H1 (cell line): ENCODE measurements around the gene DLX4. TPM values are rescaled to one million over a fixed set of nuclear protein-coding genes. Genes with fewer than 3 reads are reported as not detected.

Experiments
- CTCF ChIA-PET: fragments of 300-600 bp; sonication (Branson Sonifier 250); formaldehyde crosslinking; loops from one replicate; lab custom pipeline; 2021; ENCODE audit not compliant: partially characterized antibody; lab: Charles Lee
- POLR2A ChIA-PET: fragments of 300-600 bp; sonication (Branson Sonifier 250); formaldehyde crosslinking; loops from one replicate; lab custom pipeline; 2021; ENCODE audit warnings: inconsistent platforms; ENCODE audit not compliant: partially characterized antibody; lab: Charles Lee
- DNase-seq, 2 experiments: peaks; one replicate each; pipeline versions ENCODE4 v3.0.0 to v3.0.0-alpha.2; 2010 to 2022; ENCODE audit warnings: low spot score in 2 of 2, low read depth in 1 of 2, mixed read lengths in 1 of 2
- FAIRE-seq: peaks from 2 replicates; lab custom pipeline; 2011; peaks lifted over from hg19 to GRCh38; lab: Jason Lieb, UNC
- H2AFZ ChIP-seq: 2 replicates; pipeline ENCODE4 v1.8.1; 2012; ENCODE audit warnings: low read length, inconsistent platforms
- H2AK5ac ChIP-seq: 2 replicates; pipeline ENCODE4 v1.6.1; 2013; ENCODE audit warnings: low read depth, low read length
- H2BK120ac ChIP-seq: replicated peaks from 2 replicates; pipeline ENCODE3; 2013; ENCODE audit warnings: low read depth, low read length, inconsistent platforms
- H2BK12ac ChIP-seq: 2 replicates; pipeline ENCODE4 v1.6.1; 2013; ENCODE audit warnings: low read depth, low read length
- H2BK15ac ChIP-seq: 2 replicates; pipeline ENCODE4 v1.6.1; 2013; ENCODE audit warnings: low read length
- H2BK20ac ChIP-seq: 2 replicates; pipeline ENCODE4 v1.6.1; 2013; ENCODE audit warnings: low read length
- H2BK5ac ChIP-seq: 2 replicates; pipeline ENCODE4 v1.6.1; 2013; ENCODE audit warnings: low read depth, low read length
- H3K14ac ChIP-seq: 2 replicates; pipeline ENCODE4 v1.6.1; 2013; ENCODE audit warnings: inconsistent platforms; ENCODE audit not compliant: insufficient read length
- H3K18ac ChIP-seq: 2 replicates; pipeline ENCODE4 v1.6.1; 2013; ENCODE audit warnings: low read length; ENCODE audit errors: extremely low read depth
- H3K23ac ChIP-seq: 2 replicates; pipeline ENCODE4 v1.6.1; 2013; ENCODE audit warnings: inconsistent platforms; ENCODE audit not compliant: insufficient read length
- H3K23me2 ChIP-seq: 2 replicates; pipeline ENCODE4 v1.6.1; 2013; ENCODE audit warnings: low read depth, low read length
- H3K27ac ChIP-seq: 2 replicates; pipeline ENCODE4 v1.6.1; 2011; ENCODE audit warnings: low read depth, low read length, inconsistent platforms
- H3K27me3 ChIP-seq, 4 experiments: replicated peaks in 1 of 4; 1 replicate in 1 of 4; 2 replicates in 3 of 4; pipeline versions ENCODE4 v1.6.1 to v1.8.1; 2011 to 2013; ENCODE audit warnings: low read length in 3 of 4, mild to moderate bottlenecking in 3 of 4, inconsistent platforms in 2 of 4, mixed read lengths in 2 of 4, moderate library complexity in 1 of 4; ENCODE audit not compliant: control insufficient read depth in 3 of 4, insufficient read depth in 3 of 4; ENCODE audit errors: extremely low read depth in 1 of 4
- H3K36me3 ChIP-seq, 4 experiments: 2 replicates each; pipeline versions ENCODE4 v1.6.1 to v1.8.1; 2011 to 2013; ENCODE audit warnings: mild to moderate bottlenecking in 4 of 4, low read length in 3 of 4, moderate library complexity in 2 of 4, control low read depth in 1 of 4, inconsistent platforms in 1 of 4; ENCODE audit not compliant: insufficient read depth in 4 of 4, control insufficient read depth in 2 of 4
- H3K4ac ChIP-seq: replicated peaks from 2 replicates; pipeline ENCODE3; 2013; ENCODE audit warnings: low read length, low read depth, mixed read lengths, inconsistent platforms; ENCODE audit not compliant: insufficient read length
- H3K4me1 ChIP-seq, 4 experiments: replicated peaks in 1 of 4; 1 replicate in 1 of 4; 2 replicates in 3 of 4; pipeline versions ENCODE4 v1.6.1 to v1.8.1; 2011 to 2013; ENCODE audit warnings: low read length in 3 of 4, inconsistent platforms in 2 of 4, mixed read lengths in 1 of 4; ENCODE audit not compliant: insufficient read depth in 4 of 4, control insufficient read depth in 3 of 4
- H3K4me2 ChIP-seq, 2 experiments: 2 replicates each; pipeline versions ENCODE4 v1.6.1 to v1.8.1; 2011 to 2013; ENCODE audit warnings: low read depth in 2 of 2, low read length in 2 of 2, control low read depth in 1 of 2, inconsistent platforms in 1 of 2, mild to moderate bottlenecking in 1 of 2; ENCODE audit not compliant: insufficient read depth in 1 of 2
- H3K4me3 ChIP-seq, 4 experiments: fragments of 200-600, 300-600 bp in 1 of 4; sonication (generic), shearing (Covaris generic), sonication (Bioruptor Twin) in 1 of 4; 2 replicates each; pipeline versions ENCODE4 v1.5.1 to v1.8.1; 2011 to 2016; ENCODE audit warnings: low read length in 4 of 4, low read depth in 3 of 4, control low read depth in 2 of 4, inconsistent platforms in 2 of 4, mild to moderate bottlenecking in 2 of 4, mixed read lengths in 1 of 4, moderate library complexity in 1 of 4; ENCODE audit not compliant: insufficient read depth in 2 of 4; ENCODE audit errors: extremely low read depth in 1 of 4
- H3K56ac ChIP-seq: replicated peaks from 2 replicates; pipeline ENCODE3; 2013; ENCODE audit warnings: low read depth, mild to moderate bottlenecking, mixed read lengths, low read length, inconsistent platforms; ENCODE audit not compliant: insufficient read length
- H3K79me1 ChIP-seq: 2 replicates; pipeline ENCODE4 v1.6.1; 2013; ENCODE audit warnings: low read depth, low read length, control low read depth
- H3K79me2 ChIP-seq, 2 experiments: 2 replicates each; pipeline versions ENCODE4 v1.6.1 to v1.8.1; 2012 to 2013; ENCODE audit warnings: low read length in 2 of 2, mild to moderate bottlenecking in 2 of 2, inconsistent platforms in 1 of 2; ENCODE audit not compliant: insufficient read depth in 2 of 2, control insufficient read depth in 1 of 2
- H3K9ac ChIP-seq, 4 experiments: replicated peaks in 1 of 4; 1 replicate in 1 of 4; 2 replicates in 3 of 4; pipeline versions ENCODE4 v1.6.1 to v1.8.1; 2011 to 2013; ENCODE audit warnings: low read depth in 3 of 4, low read length in 3 of 4, control low read depth in 2 of 4, mild to moderate bottlenecking in 2 of 4, moderate library complexity in 2 of 4, inconsistent platforms in 1 of 4; ENCODE audit errors: extremely low read depth in 1 of 4
- H3K9me3 ChIP-seq, 2 experiments: 2 replicates each; pipeline versions ENCODE4 v1.6.1 to v1.8.1; 2012 to 2013; ENCODE audit warnings: mild to moderate bottlenecking in 2 of 2, moderate library complexity in 2 of 2, control low read depth in 1 of 2, inconsistent platforms in 1 of 2, low read depth in 1 of 2, low read length in 1 of 2, mixed read lengths in 1 of 2; ENCODE audit not compliant: insufficient read depth in 2 of 2
- H4K20me1 ChIP-seq, 2 experiments: replicated peaks in 1 of 2; 2 replicates each; pipeline versions ENCODE3 to v1.8.1; 2011 to 2013; ENCODE audit warnings: inconsistent platforms in 2 of 2, low read length in 2 of 2, mild to moderate bottlenecking in 1 of 2; ENCODE audit not compliant: insufficient read depth in 2 of 2, control insufficient read depth in 1 of 2
- H4K5ac ChIP-seq: 2 replicates; pipeline ENCODE4 v1.6.1; 2013; ENCODE audit warnings: low read length, low read depth, mixed read lengths, inconsistent platforms; ENCODE audit not compliant: insufficient read length
- H4K8ac ChIP-seq: 2 replicates; pipeline ENCODE4 v1.8.0; 2013; ENCODE audit warnings: mild to moderate bottlenecking, moderate library complexity, low read length, inconsistent platforms; ENCODE audit not compliant: insufficient read depth; ENCODE audit errors: extremely low read depth
- H4K91ac ChIP-seq: replicated peaks from 2 replicates; pipeline ENCODE3; 2013; ENCODE audit warnings: low read length, mixed read lengths, inconsistent platforms; ENCODE audit not compliant: insufficient read length
- GABPA ChIP-seq: IDR thresholded peaks from 2 replicates; pipeline ENCODE4 v1.6.1; 2011; ENCODE audit warnings: mild to moderate bottlenecking, low read length, moderate library complexity, borderline replicate concordance; ENCODE audit not compliant: insufficient read depth
- WGBS, 2 experiments: shearing (Covaris generic) in 1 of 2; methylation state at CpG; one replicate each; pipeline versions ENCODE4 v1.1.6 to v1.1.7; 2013 to 2015; ENCODE audit warnings: low lambda C conversion rate in 2 of 2, mixed read lengths in 2 of 2, inconsistent platforms in 1 of 2, low coverage in 1 of 2, missing lambda C conversion rate in 1 of 2; ENCODE audit not compliant: insufficient replicate concordance in 2 of 2, insufficient coverage in 1 of 2, insufficient read length in 1 of 2; ENCODE audit errors: extremely low coverage in 1 of 2, missing lambda C conversion rate in 1 of 2; 5-methylcytosine and 5-hydroxymethylcytosine counted together
- polyA plus RNA-seq, 7 experiments: library from polyadenylated mRNA; depleted of rRNA in 3 of 7; stranded (reverse) in 5 of 7; unstranded in 2 of 7; fragments of >200 nt in 5 of 7; fragments of 200-250 nt in 2 of 7; gene quantifications; 1 replicate in 5 of 7; 2 replicates in 1 of 7; 4 replicates in 1 of 7; pipeline versions ENCODE4 v1.2.1 to v1.2.3, GENCODE V29; 2011 to 2013; ENCODE audit warnings: missing spikeins in 2 of 7, mixed read lengths in 2 of 7
- total RNA-seq: library from RNA; stranded (reverse); fragmentation: NEBNext Ultra II Directional; extraction: Animal tissue kit (Norgen Biotek cat#: 25700); gene quantifications from 2 replicates; pipeline ENCODE4 v1.2.1, GENCODE V29; 2021

Gene DLX4
- total and polyA plus RNA-seq, 2 of the 8 experiments (the other 6 are each of a cell fraction or from before 2014, with no cell fraction given) = 0.67 to 0.80 TPM

- Histone ChIP-seq H3K79me2 (no peaks in the 10 kb centered on the region), H2BK12ac (peak overlapping the region; percentile 77; the same call in 1 of the 2 replicates), H3K56ac (no peak overlapping the region), H2BK15ac (no peak overlapping the region), H4K20me1 (peaks cover 7 to 9% of the 10 kb centered on the region in 2 experiments), H3K4me3 (no peak overlapping the region), H3K4me1 (peaks cover 3 to 46% (median 33%) of the 10 kb centered on the region in 4 experiments), H4K5ac (no peak overlapping the region), H2BK120ac (no peak overlapping the region), H3K36me3 (peaks cover 0 to 4% (median 0%) of the 10 kb centered on the region in 4 experiments; a peak in 1 of 8 replicates), H4K8ac (no peak overlapping the region), H2BK5ac (no peak overlapping the region), H3K18ac (no peak overlapping the region), H2AFZ (no peak overlapping the region), H3K79me1 (no peaks in the 10 kb centered on the region), H3K9ac (no peak overlapping the region), H2AK5ac (no peak overlapping the region; the same call in 1 of the 2 replicates), H3K23me2 (peaks cover 5% of the 10 kb centered on the region), H2BK20ac (no peak overlapping the region), H3K14ac (no peak overlapping the region), H3K4me2 (no peak overlapping the region), H4K91ac (no peak overlapping the region), H3K27ac (no peak overlapping the region), H3K9me3 (no peaks in the 10 kb centered on the region; a peak in 1 of 4 replicates), H3K27me3 (peaks cover 41 to 72% (median 62%) of the 10 kb centered on the region in 4 experiments), H3K4ac (no peak overlapping the region), H3K23ac (no peak overlapping the region)
- no peak for DNase-seq
- no peak for FAIRE-seq
- POLR2A ChIA-PET = interaction anchor here (1.5 to 1.7 kb wide), 2 partner anchors 12 kb away, joined by 3 to 6 read pairs; no protein-coding TSS in a partner anchor
- CTCF ChIA-PET = interaction anchor here (1.1 to 15.2 kb wide), 12 partner anchors 10 to 123 kb away, joined by 3 to 398 read pairs (median 7); partner anchors contain the start of gene DLX3
- WGBS, 2 experiments = 72% methylated on average over 5 of the region's 5 CpGs; no CpG with 5 or more reads in 1 of the 2 experiments
- no peak for TF ChIP-seq GABPA
These were observed 7.3 kb downstream of the DLX4 start for GRCh38 chr17:49976163-49976827.
